ENCODE data around the gene TUBB2A.
"Not testable (repeated sequence)": the region's sequence is repeated elsewhere in the genome, so short reads cannot be mapped to it uniquely, and the experiment has no call there.

TUBB2A gene

DNA sequence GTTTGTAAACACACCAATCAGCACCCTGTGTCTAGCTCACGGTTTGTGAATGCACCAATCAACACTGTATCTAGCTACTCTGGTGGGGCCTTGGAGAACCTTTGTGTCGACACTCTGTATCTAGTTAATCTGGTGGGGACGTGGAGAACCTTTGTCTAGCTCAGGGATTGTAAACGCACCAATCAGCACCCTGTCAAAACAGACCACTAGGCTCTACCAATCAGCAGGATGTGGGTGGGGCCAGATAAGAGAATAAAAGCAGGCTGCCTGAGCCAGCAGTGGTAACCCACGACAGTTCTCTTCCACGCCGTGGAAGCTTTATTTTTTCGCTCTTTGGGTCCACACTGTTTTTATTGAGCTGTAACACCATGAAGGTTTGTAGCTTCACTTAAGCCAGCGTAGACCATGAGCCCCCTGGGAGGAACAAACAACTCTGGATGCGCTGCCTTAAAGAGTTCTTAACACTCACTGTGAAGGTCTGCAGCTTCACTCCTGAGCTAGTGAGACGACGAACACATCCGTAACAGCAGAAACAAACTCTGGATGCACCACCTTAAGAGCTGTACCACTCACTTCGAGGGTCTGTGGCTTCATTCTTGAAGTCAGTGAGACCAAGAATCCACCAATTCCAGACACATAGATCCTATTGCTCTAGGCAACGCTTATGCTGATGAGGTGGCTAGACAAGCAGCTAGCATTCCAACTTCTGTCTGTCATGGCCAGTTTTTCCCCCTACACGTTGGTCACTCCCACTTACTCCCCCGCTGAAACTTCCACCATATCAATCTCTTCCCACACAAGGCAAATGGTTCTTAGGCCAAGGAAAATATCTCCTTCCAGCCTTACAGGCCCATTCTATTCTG, 14.2 kb upstream of the TUBB2A start:
- H3K4me1 Mint-ChIP-seq, CTCF ChIA-PET, H3K27ac Mint-ChIP-seq, H3K36me3 Mint-ChIP-seq, H3K4me3 Mint-ChIP-seq, H3K9me3 Mint-ChIP-seq, DNase-seq: not testable (repeated sequence)
- peaks cover 22% of the 10 kb centered on the region for H3K27me3 Mint-ChIP-seq

DNA sequence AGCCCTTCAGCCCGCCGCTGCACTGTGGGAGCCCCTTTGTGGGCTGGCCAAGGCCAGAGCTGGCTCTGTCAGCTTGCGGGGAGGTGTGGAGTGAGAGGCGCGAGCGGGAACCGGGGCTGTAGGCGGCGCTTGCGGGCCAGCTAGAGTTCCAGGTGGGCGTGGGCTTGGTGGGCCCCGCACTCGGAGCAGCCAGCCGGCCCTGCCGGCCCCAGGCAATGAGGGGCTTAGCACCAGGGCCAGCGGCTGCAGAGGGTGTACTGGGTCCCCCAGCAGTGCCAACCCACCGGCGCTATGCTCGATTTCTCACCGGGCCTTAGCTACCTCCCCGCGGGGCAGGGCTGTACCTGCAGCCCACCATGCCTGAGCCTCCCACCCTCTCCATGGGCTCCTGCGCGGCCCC, 13.3 kb upstream of the TUBB2A start:
- H3K4me1 Mint-ChIP-seq, DNase-seq, H3K27ac Mint-ChIP-seq, H3K36me3 Mint-ChIP-seq, CTCF ChIA-PET, H3K9me3 Mint-ChIP-seq, H3K4me3 Mint-ChIP-seq: not testable (repeated sequence)
- peaks cover 20% of the 10 kb centered on the region for H3K27me3 Mint-ChIP-seq

DNA sequence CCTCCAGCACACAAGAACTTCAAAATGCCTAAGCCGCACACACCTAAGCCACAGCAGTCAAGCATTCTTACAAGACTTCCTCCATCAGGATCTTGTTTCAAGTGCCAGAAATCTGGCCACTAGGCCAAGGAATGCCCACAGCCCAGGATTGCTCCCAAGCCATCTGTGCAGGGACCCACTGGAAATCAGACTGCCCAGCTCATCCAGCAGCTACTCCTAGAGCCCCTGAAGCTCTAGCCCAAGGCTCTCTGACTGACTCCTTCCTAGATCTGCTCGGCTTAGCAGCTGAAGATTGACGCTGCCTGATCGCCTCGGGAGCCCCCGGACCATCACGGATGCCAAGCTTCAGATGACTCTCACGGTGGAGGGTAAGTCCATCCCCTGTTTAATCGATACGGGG, 10.7 kb upstream of the TUBB2A start:
- H3K27me3 Mint-ChIP-seq = peaks cover 32% of the 10 kb centered on the region
- CTCF ChIA-PET, H3K4me1 Mint-ChIP-seq, H3K27ac Mint-ChIP-seq, H3K9me3 Mint-ChIP-seq, H3K36me3 Mint-ChIP-seq, DNase-seq, H3K4me3 Mint-ChIP-seq: not testable (repeated sequence)

DNA sequence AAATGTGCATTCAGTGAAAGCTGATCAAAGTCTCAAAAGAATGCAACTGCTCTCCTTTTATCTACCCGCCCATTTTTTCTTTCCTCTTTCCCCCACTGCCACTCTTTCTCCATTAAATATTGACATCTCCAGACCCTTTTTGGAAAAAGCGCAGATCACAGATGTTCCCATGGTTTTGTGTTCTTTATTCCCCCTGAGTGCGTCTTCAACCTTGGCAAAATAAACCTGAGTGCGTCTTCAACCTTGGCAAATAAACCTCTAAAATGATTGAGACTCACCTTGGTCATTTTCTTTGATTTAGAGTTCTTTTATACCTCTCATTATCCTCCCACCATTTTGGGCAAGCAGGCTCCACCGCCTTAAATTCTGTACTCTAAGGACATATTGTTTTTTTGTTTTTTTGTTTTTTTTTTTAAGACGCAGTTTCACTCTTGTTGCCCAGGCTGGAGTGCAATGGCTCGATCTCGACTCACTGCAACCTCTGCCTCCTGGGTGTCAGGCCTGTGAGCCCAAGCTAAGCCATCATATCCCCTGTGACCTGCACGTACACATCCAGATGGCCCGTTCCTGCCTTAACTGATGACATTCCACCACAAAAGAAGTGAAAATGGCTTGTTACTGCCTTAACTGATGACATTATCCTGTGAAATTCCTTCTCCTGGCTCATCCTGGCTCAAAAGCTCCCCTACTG, 9.3 kb upstream of the TUBB2A start:
- peaks cover 45% of the 10 kb centered on the region for H3K27me3 Mint-ChIP-seq
- H3K4me1 Mint-ChIP-seq, H3K9me3 Mint-ChIP-seq, DNase-seq, H3K27ac Mint-ChIP-seq, H3K4me3 Mint-ChIP-seq, H3K36me3 Mint-ChIP-seq: not testable (repeated sequence)
- CTCF ChIA-PET = interaction anchor here (0.9 kb wide), 1 partner anchor 10 kb away, joined by 7 read pairs; the partner anchor contains the start of gene TUBB2A

DNA sequence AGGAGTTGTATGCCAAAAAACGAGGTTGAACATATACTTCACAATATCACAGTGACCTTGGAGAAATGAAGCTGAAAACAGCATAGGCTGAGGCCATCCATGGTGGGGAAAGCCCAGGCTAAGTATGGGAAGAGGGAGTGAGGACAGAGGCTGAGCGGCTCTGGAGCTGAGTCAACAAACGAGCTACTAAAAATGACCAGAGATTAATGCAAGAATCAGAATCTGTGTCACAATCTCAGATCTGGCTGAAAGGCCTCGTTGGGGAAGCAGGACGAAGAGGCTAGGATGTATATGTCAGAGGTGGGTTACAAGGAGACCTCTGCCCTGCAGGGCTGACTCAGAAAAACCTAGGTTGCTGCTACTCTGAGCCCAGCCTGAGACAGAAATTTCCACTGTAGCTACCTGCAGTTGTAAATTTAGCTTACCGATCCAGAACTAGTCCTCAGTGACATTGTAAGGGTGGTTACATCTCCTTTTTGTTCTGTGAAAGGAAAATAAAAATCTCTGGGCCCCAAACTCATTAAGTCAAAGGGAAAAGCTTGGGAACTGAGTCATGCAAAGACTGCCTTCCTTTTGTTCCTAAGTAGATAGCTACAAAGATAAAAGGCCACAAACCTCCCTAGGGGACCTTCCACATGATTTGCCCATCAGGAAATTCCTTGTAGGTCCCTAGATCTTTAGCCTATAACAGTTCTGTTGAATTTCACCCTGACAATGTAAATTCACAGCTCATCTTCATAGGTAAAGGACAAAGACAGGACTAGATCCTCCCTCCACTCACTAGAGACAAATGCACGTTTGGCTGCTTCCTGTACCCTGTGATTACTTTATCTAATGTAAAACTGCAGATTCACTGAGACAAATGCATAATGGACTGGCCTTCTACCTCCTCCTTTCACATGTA, 8.5 kb upstream of the TUBB2A start:
- no peak for DNase-seq
- CTCF ChIA-PET = interaction anchor here (0.9 kb wide), 1 partner anchor 9 kb away, joined by 7 read pairs; the partner anchor contains the start of gene TUBB2A
- no peaks in the 10 kb centered on the region for H3K9me3 Mint-ChIP-seq
- peaks cover 52% of the 10 kb centered on the region for H3K27me3 Mint-ChIP-seq
- no peaks in the 10 kb centered on the region for H3K36me3 Mint-ChIP-seq
- H3K4me1 Mint-ChIP-seq = peaks cover 12% of the 10 kb centered on the region
- no peak overlapping the region for H3K27ac Mint-ChIP-seq
- no peak overlapping the region for H3K4me3 Mint-ChIP-seq

DNA sequence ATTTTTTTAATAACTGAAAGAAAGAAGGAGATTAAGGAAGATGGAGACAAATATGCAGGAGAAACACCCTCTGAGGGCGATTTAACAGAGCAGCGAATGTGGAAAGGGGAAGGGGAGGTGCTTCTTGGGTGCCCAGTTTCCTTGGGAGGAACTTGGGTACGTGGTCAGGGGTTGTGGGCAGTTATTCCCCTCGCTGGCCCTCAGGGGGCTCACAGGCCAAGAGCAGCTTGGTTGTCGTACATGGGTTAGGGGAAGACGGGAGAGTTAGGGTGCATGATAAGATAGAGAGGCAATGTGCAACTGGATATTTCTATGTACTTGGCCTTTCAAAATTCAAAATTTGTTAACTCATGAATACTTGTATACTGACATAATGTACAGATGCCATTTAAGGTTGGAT, 7.0 kb upstream of the TUBB2A start:
- Mint-ChIP-seq H3K27me3 (peaks cover 67% of the 10 kb centered on the region), H3K36me3 (peaks cover 4% of the 10 kb centered on the region), H3K9me3 (peaks cover 3% of the 10 kb centered on the region), H3K27ac (no peak overlapping the region), H3K4me3 (peak overlapping the region; percentile 7), H3K4me1 (peaks cover 23% of the 10 kb centered on the region)
- no peak for DNase-seq
- CTCF ChIA-PET = no interaction called here

DNA sequence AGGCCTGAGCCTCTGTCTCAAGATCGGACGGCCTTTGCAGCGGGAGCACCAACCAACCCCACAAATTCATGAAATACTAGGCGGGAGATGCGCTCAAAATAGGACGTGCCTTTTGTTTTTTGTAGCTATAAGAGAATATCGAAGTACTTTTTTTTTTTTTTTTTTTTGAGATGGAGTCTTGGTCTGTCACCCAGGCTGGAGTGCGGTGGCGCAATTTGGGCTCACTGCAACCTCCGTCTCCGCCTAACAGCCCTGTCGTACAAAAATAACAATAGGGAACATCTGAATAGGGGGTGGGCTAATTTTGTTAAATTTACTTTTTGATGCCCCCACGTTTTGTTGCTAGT, 5.9 kb upstream of the TUBB2A start:
- Mint-ChIP-seq H3K36me3 (peaks cover 4% of the 10 kb centered on the region), H3K4me1 (peaks cover 25% of the 10 kb centered on the region), H3K9me3 (peaks cover 3% of the 10 kb centered on the region), H3K27me3 (peaks cover 77% of the 10 kb centered on the region), H3K27ac (no peak overlapping the region), H3K4me3 (peak overlapping the region; percentile 77)
- DNase-seq = no peak
- CTCF ChIA-PET = interaction anchor here (0.9 kb wide), 1 partner anchor 88 kb away, joined by 4 read pairs; no protein-coding TSS in a partner anchor

DNA sequence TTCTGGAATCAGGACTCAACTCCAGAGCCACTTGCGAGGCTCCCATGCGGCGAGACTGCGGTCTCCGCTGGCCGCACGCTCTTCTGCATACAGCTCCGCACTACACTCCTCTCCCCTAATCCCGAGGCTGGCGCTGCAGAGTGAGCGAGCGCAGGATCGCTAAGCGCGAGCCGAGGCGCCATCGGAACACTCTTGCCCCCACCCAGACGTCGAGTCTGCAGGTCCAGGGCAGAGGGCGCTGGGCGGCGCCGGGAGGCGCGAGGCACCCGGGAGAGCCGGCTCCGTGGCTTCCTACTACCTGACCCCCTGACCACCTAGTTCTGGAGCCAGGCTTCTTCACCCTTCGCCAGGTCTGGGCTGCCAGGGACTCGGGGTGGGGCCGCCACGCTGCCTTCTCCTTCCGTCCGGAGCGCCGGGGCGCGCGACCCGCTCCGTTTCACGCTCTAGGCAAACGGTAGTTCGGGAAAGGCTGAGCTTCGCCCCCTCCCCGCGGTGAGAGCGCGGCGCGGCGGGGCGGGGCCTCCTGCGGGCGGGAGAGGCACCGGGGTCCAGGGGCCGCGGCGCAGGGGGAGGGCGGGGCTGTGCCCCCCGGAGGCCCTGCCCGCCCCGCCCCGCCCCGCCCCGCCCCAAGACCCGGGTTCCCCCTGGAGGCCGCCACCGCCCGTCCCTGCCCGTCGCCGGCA, 5.4 kb upstream of the TUBB2A start:
- Mint-ChIP-seq H3K4me3 (peak overlapping the region; percentile 77), H3K36me3 (peaks cover 4% of the 10 kb centered on the region), H3K9me3 (peaks cover 3% of the 10 kb centered on the region), H3K4me1 (peaks cover 27% of the 10 kb centered on the region), H3K27me3 (peaks cover 82% of the 10 kb centered on the region), H3K27ac (peak overlapping the region; percentile 75)
- CTCF ChIA-PET = no interaction called here
- peak; percentile 66 for DNase-seq

DNA sequence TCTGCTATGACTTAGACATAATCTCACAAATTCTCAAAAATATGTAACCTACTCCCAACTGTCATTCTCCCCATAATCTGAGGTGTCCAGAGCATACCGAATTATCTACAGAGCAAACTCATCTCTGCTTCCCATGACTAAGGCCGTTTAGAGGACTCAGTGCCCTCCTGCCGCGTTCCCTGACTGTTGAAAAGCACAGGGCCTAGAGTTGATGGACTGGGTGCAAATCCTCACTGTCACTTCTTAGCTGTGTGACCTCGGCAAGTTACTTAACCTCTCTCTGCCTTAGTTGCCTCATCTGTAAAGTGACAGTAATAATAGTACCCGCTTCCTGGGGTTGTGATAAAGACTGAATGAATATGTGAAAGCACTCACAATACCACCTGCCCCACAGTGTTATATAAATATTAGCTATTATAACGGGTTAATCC, 4.7 kb upstream of the TUBB2A start:
- Mint-ChIP-seq H3K36me3 (peaks cover 4% of the 10 kb centered on the region), H3K27ac (no peak overlapping the region), H3K4me3 (peak overlapping the region; percentile 46), H3K9me3 (peaks cover 3% of the 10 kb centered on the region), H3K4me1 (peaks cover 27% of the 10 kb centered on the region), H3K27me3 (peaks cover 82% of the 10 kb centered on the region)
- DNase-seq = no peak
- CTCF ChIA-PET = no interaction called here

DNA sequence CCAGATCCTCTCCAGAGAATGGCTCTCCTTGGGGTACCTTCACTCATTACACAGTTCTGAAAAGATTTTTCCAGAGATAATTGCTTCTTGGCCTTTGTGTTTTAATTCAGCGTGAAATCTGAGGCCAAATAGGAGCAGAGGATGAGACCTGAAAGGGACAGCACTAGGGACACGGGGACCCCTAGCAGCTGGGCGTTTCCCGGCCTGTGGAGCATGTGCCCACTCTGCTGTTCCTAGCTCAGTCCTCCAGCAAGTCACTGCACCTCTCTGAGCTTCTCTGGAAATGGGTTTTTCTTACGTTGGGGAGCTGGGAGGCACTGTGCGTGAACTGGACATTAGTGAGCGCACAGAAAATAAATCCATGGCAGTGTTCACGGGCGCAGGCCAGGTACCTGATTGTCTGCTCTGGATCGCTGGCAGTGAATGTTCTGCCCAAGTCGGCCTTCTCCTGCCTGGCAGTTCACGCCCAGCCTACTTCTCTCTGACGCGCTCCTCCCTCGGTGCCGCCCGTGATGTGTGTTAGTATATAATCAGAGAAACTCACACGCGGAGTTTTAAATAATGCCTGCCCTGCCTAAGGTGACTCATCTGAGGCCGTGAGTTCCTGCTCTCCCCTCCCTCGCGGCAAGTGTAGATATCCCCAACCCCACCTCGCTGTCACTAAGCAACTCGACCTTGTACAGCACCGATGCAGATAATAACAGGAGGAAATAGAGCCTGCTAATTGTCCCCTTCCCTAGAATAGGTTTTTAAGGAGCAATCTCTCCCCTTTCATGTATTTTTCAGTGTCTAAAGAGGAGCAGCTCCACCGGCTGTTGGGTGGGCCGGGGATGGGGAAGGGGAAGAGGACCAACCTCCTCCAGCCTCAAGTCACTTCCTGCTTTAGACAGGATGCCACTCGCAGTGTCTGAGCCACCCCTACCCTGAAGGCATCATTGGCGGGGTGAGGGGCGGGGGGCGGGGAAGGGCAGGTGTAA, 2.7 kb upstream of the TUBB2A start:
- H3K4me1 Mint-ChIP-seq = peaks cover 35% of the 10 kb centered on the region
- H3K9me3 Mint-ChIP-seq = peaks cover 3% of the 10 kb centered on the region
- H3K36me3 Mint-ChIP-seq = peaks cover 4% of the 10 kb centered on the region
- peak overlapping the region; percentile 8 for H3K4me3 Mint-ChIP-seq
- CTCF ChIA-PET = interaction anchor here (0.6 to 1.3 kb wide), 2 partner anchors 33 to 92 kb away, joined by 3 to 4 read pairs; no protein-coding TSS in a partner anchor
- H3K27me3 Mint-ChIP-seq = peaks cover 85% of the 10 kb centered on the region
- H3K27ac Mint-ChIP-seq = peak overlapping the region; percentile 69
- peak; percentile 52 for DNase-seq

DNA sequence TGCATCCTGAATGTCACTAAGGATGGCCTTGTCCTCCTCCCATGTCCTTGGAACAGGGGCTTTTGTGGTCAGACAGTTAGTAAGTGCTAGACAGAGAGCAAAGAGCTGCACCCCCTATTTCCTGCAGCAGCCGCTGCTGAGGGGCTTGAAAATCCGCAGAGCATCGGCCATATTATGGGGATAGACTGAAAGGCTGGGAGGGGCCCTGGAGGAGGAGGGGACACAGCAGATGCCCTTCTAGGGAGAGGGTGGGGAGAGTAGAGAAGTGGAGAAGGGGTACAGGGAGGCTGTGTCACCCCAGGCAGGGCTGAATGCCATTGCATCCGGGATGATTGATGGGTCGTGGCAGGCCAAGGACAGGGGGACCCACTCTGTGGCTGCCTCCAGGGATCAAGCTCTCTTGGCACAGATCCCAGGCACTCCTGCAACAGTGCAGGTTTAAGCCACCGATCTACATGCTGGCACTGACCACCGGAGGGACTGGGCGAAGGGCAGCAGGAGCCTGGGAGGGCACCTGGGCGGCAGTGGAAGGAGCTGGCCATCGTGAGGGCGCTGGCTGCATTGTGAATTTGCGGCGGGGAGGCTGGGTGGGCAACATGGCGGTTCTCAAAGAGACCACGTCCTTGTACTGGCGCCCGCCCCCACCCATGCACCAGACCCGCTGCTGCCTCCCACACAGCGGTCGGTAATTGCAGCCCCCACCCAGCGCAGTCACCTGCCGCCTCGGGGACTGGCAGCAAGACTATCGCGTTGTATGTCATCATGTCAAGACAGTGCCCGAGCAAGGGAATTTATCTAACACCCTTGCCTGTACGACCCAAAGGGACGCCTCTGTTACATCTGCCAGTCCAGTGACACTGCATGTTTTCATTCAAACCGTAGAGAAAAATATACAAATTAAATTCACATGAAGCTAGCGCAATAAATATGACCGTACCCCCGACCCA, 887 bp downstream of the TUBB2A start:
- H3K9me3 Mint-ChIP-seq, H3K36me3 Mint-ChIP-seq: not testable (repeated sequence)
- peak; percentile 44 for DNase-seq
- H3K27me3 Mint-ChIP-seq = peaks cover 59% of the 10 kb centered on the region
- H3K4me1 Mint-ChIP-seq = peaks cover 25% of the 10 kb centered on the region
- H3K4me3 Mint-ChIP-seq = peak overlapping the region; percentile 81
- CTCF ChIA-PET = interaction anchor here (0.6 to 1.0 kb wide), 4 partner anchors 8 to 104 kb away, joined by 3 to 7 read pairs (median 3); no protein-coding TSS in a partner anchor
- H3K27ac Mint-ChIP-seq = peak overlapping the region; percentile 84

DNA sequence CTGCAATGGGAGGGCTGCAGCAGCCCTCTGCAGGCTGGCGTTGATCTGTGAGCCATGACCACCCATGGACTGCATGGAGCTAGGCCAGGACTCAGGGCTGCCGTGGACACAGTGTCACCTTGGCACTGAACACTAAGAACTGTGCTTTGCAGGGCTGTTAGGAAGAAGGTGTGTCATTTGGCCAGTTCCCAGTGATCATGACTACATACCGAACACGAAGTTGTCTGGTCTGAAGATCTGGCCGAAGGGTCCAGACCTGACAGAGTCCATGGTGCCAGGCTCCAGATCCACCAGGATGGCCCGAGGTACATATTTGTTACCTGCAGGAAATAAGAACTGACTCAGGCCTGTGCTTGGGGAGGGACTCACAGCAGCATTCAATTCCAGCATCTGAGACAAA, 1.9 kb downstream of the TUBB2A start:
- CTCF ChIA-PET, DNase-seq, H3K27ac Mint-ChIP-seq, H3K9me3 Mint-ChIP-seq, H3K4me3 Mint-ChIP-seq, H3K36me3 Mint-ChIP-seq: not testable (repeated sequence)
- peaks cover 49% of the 10 kb centered on the region for H3K27me3 Mint-ChIP-seq
- peaks cover 19% of the 10 kb centered on the region for H3K4me1 Mint-ChIP-seq
